Endothelial cell of umbilical vein (primary cell): ENCODE data around the gene WASF2. TPM values are rescaled to one million over a fixed set of nuclear protein-coding genes. Genes with fewer than 3 reads are reported as not detected.

Source experiments
- BruUV-seq: library from RNA; stranded (reverse); fragments of 400-500 nt; replicated peaks from 2 replicates; lab custom pipeline; 2021; lab: Mats Ljungman, UMichigan
- CTCF ChIA-PET: fragments of 300-600, 350-600 bp; sonication (Branson Sonifier 250); formaldehyde crosslinking; loops from one replicate; lab custom pipeline; 2021; ENCODE audit warnings: antibody characterized with exemption, inconsistent platforms; lab: Charles Lee
- POLR2A ChIA-PET: fragments of 300-600, 350-600 bp; sonication (Branson Sonifier 250); formaldehyde crosslinking; loops from one replicate; lab custom pipeline; 2021; ENCODE audit warnings: antibody characterized with exemption, inconsistent platforms; lab: Charles Lee
- DNase-seq: peaks from one replicate; pipeline ENCODE4 v3.0.0-alpha.2; 2011; ENCODE audit warnings: low read depth, low spot score
- FAIRE-seq: peaks from 2 replicates; lab custom pipeline; 2011; peaks lifted over from hg19 to GRCh38; lab: Jason Lieb, UNC
- H2AFZ ChIP-seq: 2 replicates; pipeline ENCODE4 v1.6.0; 2012; ENCODE audit warnings: low read depth, low read length, control low read depth, inconsistent platforms
- H3K27ac ChIP-seq: 2 replicates; pipeline ENCODE4 v1.5.1; 2011; ENCODE audit warnings: low read depth, mild to moderate bottlenecking, control low read depth, low read length, moderate library complexity; ENCODE audit not compliant: insufficient read depth
- H3K27me3 ChIP-seq, 2 experiments: 2 replicates each; pipeline versions ENCODE4 v1.6.0 to v1.6.1; 2011; ENCODE audit warnings: low read length in 2 of 2, mixed read lengths in 1 of 2; ENCODE audit not compliant: control insufficient read depth in 2 of 2, insufficient read depth in 2 of 2
- H3K36me3 ChIP-seq, 2 experiments: 2 replicates in 1 of 2; 3 replicates in 1 of 2; pipeline ENCODE4 v1.5.1; 2011; ENCODE audit warnings: low read length in 2 of 2, mild to moderate bottlenecking in 1 of 2, moderate library complexity in 1 of 2; ENCODE audit not compliant: control insufficient read depth in 2 of 2, insufficient read depth in 2 of 2; ENCODE audit errors: extremely low read depth in 1 of 2
- H3K4me1 ChIP-seq: 3 replicates; pipeline ENCODE4 v1.5.1; 2011; ENCODE audit warnings: mild to moderate bottlenecking, low read length; ENCODE audit not compliant: control insufficient read depth, insufficient read depth; ENCODE audit errors: extremely low read depth
- H3K4me2 ChIP-seq: 2 replicates; pipeline ENCODE4 v1.6.1; 2011; ENCODE audit warnings: low read length, control low read depth, mixed read lengths; ENCODE audit not compliant: insufficient read depth
- H3K4me3 ChIP-seq, 3 experiments: fragments of 200-600 bp in 1 of 3; sonication (generic), shearing (Covaris generic) in 1 of 3; replicated peaks in 1 of 3; 2 replicates each; pipeline ENCODE4 v1.5.1; 2011 to 2016; ENCODE audit warnings: control low read depth in 3 of 3, low read length in 3 of 3, mild to moderate bottlenecking in 2 of 3, inconsistent platforms in 1 of 3, low read depth in 1 of 3, moderate library complexity in 1 of 3; ENCODE audit not compliant: insufficient read depth in 1 of 3
- H3K79me2 ChIP-seq: 2 replicates; pipeline ENCODE4 v1.6.0; 2012; ENCODE audit warnings: low read length, inconsistent platforms; ENCODE audit not compliant: control insufficient read depth, insufficient read depth
- H3K9ac ChIP-seq: replicated peaks from 2 replicates; pipeline ENCODE3; 2011; ENCODE audit warnings: low read length, control low read depth; ENCODE audit not compliant: insufficient read depth; ENCODE audit errors: extremely low read depth
- H3K9me1 ChIP-seq: replicated peaks from 3 replicates; pipeline ENCODE4 v1.6.0; 2011; ENCODE audit warnings: mild to moderate bottlenecking, low read length; ENCODE audit not compliant: control insufficient read depth, insufficient read depth; ENCODE audit errors: extremely low read depth
- H3K9me3 ChIP-seq: replicated peaks from 2 replicates; pipeline ENCODE4 v1.5.1; 2012; ENCODE audit warnings: low read length, inconsistent platforms; ENCODE audit not compliant: control insufficient read depth, insufficient read depth
- H4K20me1 ChIP-seq: replicated peaks from 2 replicates; pipeline ENCODE3; 2011; ENCODE audit warnings: mild to moderate bottlenecking, low read length; ENCODE audit not compliant: control insufficient read depth, insufficient read depth; ENCODE audit errors: extremely low read depth
- EZH2 ChIP-seq: IDR thresholded peaks from 2 replicates; pipeline ENCODE4 v1.6.1; 2012; ENCODE audit warnings: borderline replicate concordance, low read depth, mild to moderate bottlenecking, moderate library complexity, low read length, inconsistent platforms; ENCODE audit not compliant: severe bottlenecking
- FOS ChIP-seq: IDR thresholded peaks from 2 replicates; pipeline ENCODE4 v1.6.1; 2011; ENCODE audit warnings: mild to moderate bottlenecking, low read length, moderate library complexity, borderline replicate concordance; ENCODE audit not compliant: insufficient read depth
- GATA2 ChIP-seq: IDR thresholded peaks from 2 replicates; pipeline ENCODE4 v1.7.0; 2011; ENCODE audit warnings: low read depth, mild to moderate bottlenecking, moderate library complexity, mixed read lengths, low read length; ENCODE audit not compliant: insufficient read length, insufficient read depth
- JUN ChIP-seq: IDR thresholded peaks from 2 replicates; pipeline ENCODE4 v1.6.1; 2011; ENCODE audit warnings: borderline replicate concordance, low read depth; ENCODE audit not compliant: insufficient read length, insufficient read depth
- MAX ChIP-seq: IDR thresholded peaks from 2 replicates; pipeline ENCODE4 v1.6.1; 2011; ENCODE audit not compliant: insufficient read depth, insufficient read length
- MYC ChIP-seq: IDR thresholded peaks from one replicate; pipeline ENCODE4 v1.6.1; 2011; ENCODE audit warnings: mild to moderate bottlenecking, low read depth, low read length
- POLR2A ChIP-seq: IDR thresholded peaks from 2 replicates; pipeline ENCODE4 v1.6.1; 2012; ENCODE audit warnings: low read depth, mild to moderate bottlenecking, control low read depth, low read length
- POLR2AphosphoS5 ChIP-seq: IDR thresholded peaks from 2 replicates; pipeline ENCODE4 v1.6.1; 2012; ENCODE audit warnings: low read depth, mild to moderate bottlenecking, control low read depth, low read length, moderate library complexity; ENCODE audit not compliant: insufficient read depth
- dilution Hi-C: fragments of 300-500 bp; cut with MboI; formaldehyde crosslinking; loops from one replicate; pipeline ENCODE4 v1.15.0; 2019; ENCODE audit warnings: low sequenced_read_pairs; ENCODE audit not compliant: extremely low pct_ligation_motif_present
- intact Hi-C: fragments of 100-400 bp; cut with micrococcal nuclease; formaldehyde crosslinking; loops from one replicate; pipeline ENCODE4 v1.10.0; 2022
- polyA plus RNA-seq, 4 experiments: library from polyadenylated mRNA; depleted of rRNA in 3 of 4; stranded (reverse) in 3 of 4; unstranded in 1 of 4; fragments of >200 nt; gene quantifications; 2 replicates each; pipeline versions ENCODE4 v1.2.1 to v1.2.3, GENCODE V29; 2011 to 2012; ENCODE audit warnings: missing spikeins in 1 of 4
- total RNA-seq: library from RNA; stranded (reverse); gene quantifications from 2 replicates; pipeline ENCODE4 v1.2.3, GENCODE V29; 2021
- TF ChIP-seq, protein P1 (sequence below), 2 donors: IDR thresholded peaks; 1 replicate in 1 of 2; 2 replicates in 1 of 2; pipeline ENCODE4 v1.5.1; 2011; ENCODE audit warnings: low read length in 2 of 2, mild to moderate bottlenecking in 2 of 2, moderate library complexity in 2 of 2, control low read depth in 1 of 2, inconsistent platforms in 1 of 2, low read depth in 1 of 2; ENCODE audit not compliant: insufficient read depth in 1 of 2; ENCODE audit errors: extremely low read depth in 1 of 2

The WASF2 gene
- total and polyA plus RNA-seq, 2 donors (not counting 3 experiments of a cell fraction or from before 2014, with no cell fraction given), result 76.9 to 172 TPM

DNA sequence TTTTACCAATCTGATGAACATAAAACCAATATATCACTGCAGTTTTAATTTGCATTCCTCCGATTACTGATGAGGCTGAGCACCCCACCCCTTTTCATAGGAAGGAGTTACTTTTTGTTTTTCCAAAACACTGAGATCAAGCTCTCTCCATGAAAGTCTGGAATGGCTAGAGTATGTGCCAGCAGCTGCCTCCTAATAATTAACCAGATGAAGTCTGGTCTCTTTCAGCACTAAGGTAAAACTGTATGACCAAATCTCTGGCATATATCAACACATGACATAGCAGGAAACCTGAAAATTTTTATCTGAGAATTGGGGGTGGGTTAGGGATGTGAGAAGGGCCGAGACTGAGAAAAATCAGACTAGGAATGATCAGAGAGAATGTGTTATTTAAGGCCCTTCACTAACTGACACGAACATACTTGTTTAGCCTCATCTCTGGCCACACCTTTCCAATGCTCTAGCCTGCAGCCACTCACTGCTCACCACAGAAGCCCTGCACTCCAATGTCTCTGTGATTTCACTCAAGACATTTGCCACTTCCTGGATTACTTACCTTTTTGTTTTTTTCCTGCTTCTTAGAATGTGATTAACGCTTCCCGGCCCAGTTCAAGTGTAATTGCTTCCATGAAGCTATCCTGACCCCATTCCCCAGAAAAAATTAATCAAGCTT, 34.7 kb downstream of the WASF2 start:
- Histone ChIP-seq H3K27ac (no peak overlapping the region), H3K27me3 (no peaks in the 10 kb centered on the region), H3K36me3 (no peaks in the 10 kb centered on the region), H2AFZ (no peak overlapping the region), H3K4me2 (no peak overlapping the region), H3K79me2 (peaks cover 70% of the 10 kb centered on the region), H3K9me3 (no peaks in the 10 kb centered on the region), H3K4me3 (no peak overlapping the region), H3K9me1 (no peaks in the 10 kb centered on the region), H3K4me1 (peaks cover 10% of the 10 kb centered on the region), H4K20me1 (no peaks in the 10 kb centered on the region), H3K9ac (no peak overlapping the region)
- intact Hi-C loops (no loop called here), dilution Hi-C loops (no loop called here)
- CTCF ChIA-PET, result interaction anchor here (1.6 kb wide), 1 partner anchor 12 kb away, joined by 3 read pairs; no protein-coding TSS in a partner anchor
- no TSS peak for BruUV-seq
- POLR2A ChIA-PET, result interaction anchor here (0.6 kb wide), 1 partner anchor 53 kb away, joined by 4 read pairs; no protein-coding TSS in a partner anchor
- DNase-seq (no peak), FAIRE-seq (no peak)
- TF ChIP-seq GATA2 (no peak), POLR2A (no peak), JUN (no peak), FOS (no peak), MYC (no peak), EZH2 (no peak), POLR2AphosphoS5 (no peak), MAX (no peak)
- TF ChIP-seq, protein P1, sequence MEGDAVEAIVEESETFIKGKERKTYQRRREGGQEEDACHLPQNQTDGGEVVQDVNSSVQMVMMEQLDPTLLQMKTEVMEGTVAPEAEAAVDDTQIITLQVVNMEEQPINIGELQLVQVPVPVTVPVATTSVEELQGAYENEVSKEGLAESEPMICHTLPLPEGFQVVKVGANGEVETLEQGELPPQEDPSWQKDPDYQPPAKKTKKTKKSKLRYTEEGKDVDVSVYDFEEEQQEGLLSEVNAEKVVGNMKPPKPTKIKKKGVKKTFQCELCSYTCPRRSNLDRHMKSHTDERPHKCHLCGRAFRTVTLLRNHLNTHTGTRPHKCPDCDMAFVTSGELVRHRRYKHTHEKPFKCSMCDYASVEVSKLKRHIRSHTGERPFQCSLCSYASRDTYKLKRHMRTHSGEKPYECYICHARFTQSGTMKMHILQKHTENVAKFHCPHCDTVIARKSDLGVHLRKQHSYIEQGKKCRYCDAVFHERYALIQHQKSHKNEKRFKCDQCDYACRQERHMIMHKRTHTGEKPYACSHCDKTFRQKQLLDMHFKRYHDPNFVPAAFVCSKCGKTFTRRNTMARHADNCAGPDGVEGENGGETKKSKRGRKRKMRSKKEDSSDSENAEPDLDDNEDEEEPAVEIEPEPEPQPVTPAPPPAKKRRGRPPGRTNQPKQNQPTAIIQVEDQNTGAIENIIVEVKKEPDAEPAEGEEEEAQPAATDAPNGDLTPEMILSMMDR (IDR thresholded peaks at IDR 0.05; ENCODE audit: extremely low read depth in 1 of 2, insufficient read depth in 1 of 2, low read depth in 1 of 2, low read length in 2 of 2), result no peak
